AG20443 (cell line): ENCODE results near the gene CFAP77.

Experiments
- DNase-seq: peaks from one replicate; pipeline ENCODE4 v3.0.0; 2012; ENCODE audit warnings: low spot score, mixed read lengths

CFAP77 gene

GRCh38 chr9:132408521-132408920 is 1.5 kb upstream of the CFAP77 start:
- DNase-seq = no peak

- no peak for DNase-seq
These were observed 631 bp downstream of the CFAP77 start for GRCh38 chr9:132410642-132411041.

GRCh38 chr9:132411091-132411508 is 1.1 kb downstream of the CFAP77 start:
- DNase-seq = peak; percentile 51

GRCh38 chr9:132412089-132412488 is 2.1 kb downstream of the CFAP77 start:
- peak; percentile 35 for DNase-seq

GRCh38 chr9:132413926-132414325 is 3.9 kb downstream of the CFAP77 start:
- DNase-seq = no peak

- DNase-seq = no peak
These were observed 4.7 kb downstream of the CFAP77 start for GRCh38 chr9:132414731-132415130.

- DNase-seq = no peak
These were observed 5.2 kb downstream of the CFAP77 start for GRCh38 chr9:132415181-132415580.

GRCh38 chr9:132418726-132419363 is 8.8 kb downstream of the CFAP77 start:
- no peak for DNase-seq

GRCh38 chr9:132422574-132422973 is 12.6 kb downstream of the CFAP77 start:
- no peak for DNase-seq

GRCh38 chr9:132423503-132423902 is 13.5 kb downstream of the CFAP77 start:
- no peak for DNase-seq

GRCh38 chr9:132424857-132425674 is 15.1 kb downstream of the CFAP77 start:
- DNase-seq = no peak

GRCh38 chr9:132425675-132426062 is 15.7 kb downstream of the CFAP77 start:
- no peak for DNase-seq

- no peak for DNase-seq
These were observed 16.8 kb downstream of the CFAP77 start for GRCh38 chr9:132426639-132427414.

- DNase-seq = no peak
These were observed 21.0 kb downstream of the CFAP77 start for GRCh38 chr9:132430998-132431397.

GRCh38 chr9:132434881-132435280 is 24.9 kb downstream of the CFAP77 start:
- no peak for DNase-seq

- DNase-seq = no peak
These were observed 29.1 kb downstream of the CFAP77 start for GRCh38 chr9:132439153-132439552.

GRCh38 chr9:132440735-132441134 is 30.7 kb downstream of the CFAP77 start:
- no peak for DNase-seq

- no peak for DNase-seq
These were observed 31.4 kb downstream of the CFAP77 start for GRCh38 chr9:132441404-132441803.

GRCh38 chr9:132443951-132444607 is 34.1 kb downstream of the CFAP77 start:
- DNase-seq = no peak

GRCh38 chr9:132446887-132447286 is 36.9 kb downstream of the CFAP77 start:
- DNase-seq = no peak

GRCh38 chr9:132447346-132447745 is 37.3 kb downstream of the CFAP77 start:
- no peak for DNase-seq

GRCh38 chr9:132447902-132448301 is 37.9 kb downstream of the CFAP77 start:
- no peak for DNase-seq
